ENCODE measurements around the gene NTM.

DNA sequence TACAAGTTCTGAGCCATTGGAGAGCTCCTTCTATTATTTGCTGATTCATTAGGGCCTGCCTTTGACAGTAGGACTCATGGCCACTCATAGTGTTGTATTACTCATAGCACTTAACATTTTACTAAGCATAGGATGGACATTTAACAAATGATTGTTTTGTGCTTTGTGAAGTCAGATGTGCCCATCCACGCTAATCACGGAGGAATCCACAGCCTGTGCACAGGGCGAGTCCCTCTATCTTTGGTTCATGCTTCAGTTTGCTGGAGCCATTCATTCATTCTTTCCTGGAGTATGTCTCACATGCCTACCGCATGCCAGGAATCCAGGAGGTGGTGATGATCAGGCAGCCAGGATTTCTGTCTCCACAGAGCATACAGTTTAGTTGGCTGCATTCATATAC lies 254.1 kb downstream of the NTM start:
- TF ChIP-seq, protein P1, sequence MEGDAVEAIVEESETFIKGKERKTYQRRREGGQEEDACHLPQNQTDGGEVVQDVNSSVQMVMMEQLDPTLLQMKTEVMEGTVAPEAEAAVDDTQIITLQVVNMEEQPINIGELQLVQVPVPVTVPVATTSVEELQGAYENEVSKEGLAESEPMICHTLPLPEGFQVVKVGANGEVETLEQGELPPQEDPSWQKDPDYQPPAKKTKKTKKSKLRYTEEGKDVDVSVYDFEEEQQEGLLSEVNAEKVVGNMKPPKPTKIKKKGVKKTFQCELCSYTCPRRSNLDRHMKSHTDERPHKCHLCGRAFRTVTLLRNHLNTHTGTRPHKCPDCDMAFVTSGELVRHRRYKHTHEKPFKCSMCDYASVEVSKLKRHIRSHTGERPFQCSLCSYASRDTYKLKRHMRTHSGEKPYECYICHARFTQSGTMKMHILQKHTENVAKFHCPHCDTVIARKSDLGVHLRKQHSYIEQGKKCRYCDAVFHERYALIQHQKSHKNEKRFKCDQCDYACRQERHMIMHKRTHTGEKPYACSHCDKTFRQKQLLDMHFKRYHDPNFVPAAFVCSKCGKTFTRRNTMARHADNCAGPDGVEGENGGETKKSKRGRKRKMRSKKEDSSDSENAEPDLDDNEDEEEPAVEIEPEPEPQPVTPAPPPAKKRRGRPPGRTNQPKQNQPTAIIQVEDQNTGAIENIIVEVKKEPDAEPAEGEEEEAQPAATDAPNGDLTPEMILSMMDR (IDR thresholded peaks at IDR 0.05): no peak
- TF ChIP-seq POLR2A (IDR thresholded peaks at IDR 0.05): no peak

Data from adrenal gland (tissue), 5 donors.